ENCODE results near the gene HPCAL1. TPM values are rescaled to one million over a fixed set of nuclear protein-coding genes. Genes with fewer than 3 reads are reported as not detected.

HPCAL1 gene
- polyA plus RNA-seq, 1 donor from 2014 or later, result 63.4 TPM

GRCh38 chr2:10327896-10328669, 25.4 kb downstream of the HPCAL1 start:
- Histone ChIP-seq H3K4me3 (ENCODE audit: low read length) (no peak overlapping the region), H3K9ac (ENCODE audit: low read length) (no peak overlapping the region), H3K9me3 (ENCODE audit: low read length) (no peaks in the 10 kb centered on the region), H4K20me1 (ENCODE audit: insufficient read depth) (no peaks in the 10 kb centered on the region), H3K27ac (ENCODE audit: low read length) (no peak overlapping the region), H2AFZ (ENCODE audit: low read depth, low read length) (no peak overlapping the region), H3K9me2 (ENCODE audit: insufficient read depth, low read length) (no peaks in the 10 kb centered on the region), H3K79me2 (replicated peaks; ENCODE audit: insufficient read depth, low read length) (no peaks in the 10 kb centered on the region), H3K27me3 (ENCODE audit: insufficient read depth, low read depth, low read length) (no peaks in the 10 kb centered on the region), H3F3A (ENCODE audit: insufficient read depth, low read length, poor library complexity, severe bottlenecking) (no peaks in the 10 kb centered on the region), H3K4me2 (ENCODE audit: low read length) (no peak overlapping the region), H3K36me3 (ENCODE audit: insufficient read depth, low read length) (no peaks in the 10 kb centered on the region)
- TF ChIP-seq MXI1 (conservative IDR thresholded peaks at IDR 0.05; ENCODE audit: poor library complexity, severe bottlenecking) (no peak), CTCF (IDR thresholded peaks at IDR 0.05; ENCODE audit: poor library complexity, severe bottlenecking) (no peak), TAF1 (IDR thresholded peaks at IDR 0.05; ENCODE audit: low read depth) (no peak), RAD21 (conservative IDR thresholded peaks at IDR 0.05) (no peak), POLR2AphosphoS5 (IDR thresholded peaks at IDR 0.05) (no peak), SMC3 (conservative IDR thresholded peaks at IDR 0.05; ENCODE audit: poor library complexity) (no peak), EZH2 (IDR thresholded peaks at IDR 0.05; ENCODE audit: borderline replicate concordance, insufficient read depth, low read length, poor library complexity, severe bottlenecking) (no peak), EP300 (conservative IDR thresholded peaks at IDR 0.05; ENCODE audit: poor library complexity, severe bottlenecking) (no peak), REST (IDR thresholded peaks at IDR 0.05; ENCODE audit: borderline replicate concordance) (no peak)

- Histone ChIP-seq H3F3A (ENCODE audit: insufficient read depth, low read length, poor library complexity, severe bottlenecking) (no peaks in the 10 kb centered on the region), H4K20me1 (ENCODE audit: insufficient read depth) (no peaks in the 10 kb centered on the region), H3K9ac (ENCODE audit: low read length) (no peak overlapping the region), H3K36me3 (ENCODE audit: insufficient read depth, low read length) (no peaks in the 10 kb centered on the region), H3K4me3 (ENCODE audit: low read length) (no peak overlapping the region), H3K9me3 (ENCODE audit: low read length) (no peaks in the 10 kb centered on the region), H3K27ac (ENCODE audit: low read length) (no peak overlapping the region), H3K9me2 (ENCODE audit: insufficient read depth, low read length) (no peaks in the 10 kb centered on the region), H3K27me3 (ENCODE audit: insufficient read depth, low read depth, low read length) (no peaks in the 10 kb centered on the region), H3K4me2 (ENCODE audit: low read length) (no peak overlapping the region), H2AFZ (ENCODE audit: low read depth, low read length) (no peak overlapping the region), H3K79me2 (replicated peaks; ENCODE audit: insufficient read depth, low read length) (no peaks in the 10 kb centered on the region)
- no peak for TF ChIP-seq RAD21 (conservative IDR thresholded peaks at IDR 0.05)
- TF ChIP-seq EZH2 (IDR thresholded peaks at IDR 0.05; ENCODE audit: borderline replicate concordance, insufficient read depth, low read length, poor library complexity, severe bottlenecking), result no peak
- TF ChIP-seq SMC3 (conservative IDR thresholded peaks at IDR 0.05; ENCODE audit: poor library complexity), result no peak
These were observed 26.2 kb downstream of the HPCAL1 start for GRCh38 chr2:10328670-10329579.
